HG02938 (cell line): ENCODE results near the gene CCL25.
"Not testable (repeated sequence)": the region's sequence is repeated elsewhere in the genome, so short reads cannot be mapped to it uniquely, and the experiment has no call there.

Experiments
- ATAC-seq: cut with Tn5 transposase; IDR thresholded peaks from one replicate; pipeline ENCODE4 v1.9.1; 2021; ENCODE audit warnings: mild to moderate bottlenecking, moderate library complexity; ENCODE audit not compliant: unreplicated experiment

The CCL25 gene

DNA sequence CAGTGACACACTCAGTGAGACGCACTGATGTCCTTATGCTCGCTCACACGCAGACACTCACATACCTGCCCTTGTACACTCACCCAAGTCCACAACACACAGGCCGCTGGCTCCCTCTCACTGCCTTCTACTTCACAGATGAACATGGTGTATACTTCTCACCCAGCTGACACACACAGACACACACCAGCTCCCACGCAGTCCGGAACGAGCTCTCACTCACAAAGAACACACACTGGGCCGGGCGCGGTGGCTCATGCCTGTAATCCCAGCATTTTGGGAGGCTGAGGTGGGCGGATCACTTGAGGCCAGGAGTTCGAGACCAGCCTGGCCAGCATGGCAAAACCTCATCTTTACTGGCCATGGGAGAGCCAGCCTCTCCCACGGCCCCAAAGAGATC, 31.6 kb downstream of the CCL25 start:
- no peak for ATAC-seq

DNA sequence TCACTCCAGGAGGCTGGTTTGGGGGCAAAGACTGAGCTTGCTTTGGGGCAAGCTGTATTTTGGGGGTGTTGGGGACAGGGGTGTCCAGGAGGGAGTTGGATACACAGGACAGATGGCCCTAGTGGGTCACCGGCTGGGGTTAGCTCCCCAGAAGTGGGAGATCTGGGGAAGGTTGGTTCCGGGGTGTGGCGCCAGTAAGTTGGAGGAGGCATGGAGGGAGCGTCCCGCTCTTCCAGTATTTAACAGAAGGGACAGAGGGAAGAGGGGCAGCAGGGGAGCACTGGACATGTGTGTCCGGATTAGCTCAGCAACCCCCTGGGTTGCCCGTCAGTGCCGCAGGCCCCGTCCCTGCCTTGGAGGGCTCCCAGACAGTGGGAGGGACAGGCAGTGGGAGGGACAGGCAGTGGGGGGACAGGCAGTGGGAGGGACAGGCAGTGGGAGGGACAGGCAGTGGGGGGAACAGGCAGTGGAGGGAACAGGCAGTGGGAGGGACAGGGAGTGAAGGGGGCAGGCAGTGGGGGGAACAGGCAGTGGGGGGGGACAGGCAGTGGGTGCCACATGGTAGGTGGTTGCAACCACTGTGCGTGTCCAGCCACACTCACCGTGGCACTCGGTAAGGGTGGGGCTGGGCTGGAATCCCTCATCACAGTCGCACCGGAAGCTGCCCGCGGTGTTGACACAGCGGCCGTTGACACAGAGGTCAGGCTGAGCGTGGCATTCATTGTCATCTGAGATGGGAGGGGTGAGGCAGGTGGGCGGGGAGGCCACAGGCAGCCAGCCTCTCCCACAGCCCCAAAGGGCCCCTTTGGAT, 33.2 kb downstream of the CCL25 start:
- ATAC-seq: no peak

GRCh38 chr19:8086849-8087248, 34.3 kb downstream of the CCL25 start:
- no peak for ATAC-seq

- ATAC-seq: no peak
Observed at GRCh38 chr19:8087876-8088275, 35.3 kb downstream of the CCL25 start.

GRCh38 chr19:8088752-8089663, 36.4 kb downstream of the CCL25 start:
- ATAC-seq: no peak

GRCh38 chr19:8089664-8090601, 37.4 kb downstream of the CCL25 start:
- no peak for ATAC-seq

DNA sequence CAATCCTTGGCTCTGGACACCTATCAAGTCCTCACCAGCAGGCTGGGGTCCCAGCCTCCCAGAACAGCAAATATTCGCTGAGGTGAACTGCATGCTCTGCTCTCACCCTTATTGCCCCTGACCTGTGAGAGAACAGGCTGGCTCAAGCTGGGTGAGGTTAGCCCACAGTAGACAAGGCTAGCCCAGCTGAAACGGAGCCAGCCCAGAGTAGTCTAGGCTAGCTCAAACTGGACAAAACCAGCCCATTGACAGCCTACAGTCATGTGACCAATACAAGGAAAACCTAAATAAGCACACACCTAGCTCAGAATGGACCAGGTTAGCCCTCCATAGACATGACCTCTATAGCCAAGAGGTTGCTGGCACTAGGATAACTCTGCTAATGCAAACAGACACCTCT, 38.4 kb downstream of the CCL25 start:
- ATAC-seq: no peak

- ATAC-seq: no peak
Observed at GRCh38 chr19:8093740-8094139, 41.2 kb downstream of the CCL25 start.

DNA sequence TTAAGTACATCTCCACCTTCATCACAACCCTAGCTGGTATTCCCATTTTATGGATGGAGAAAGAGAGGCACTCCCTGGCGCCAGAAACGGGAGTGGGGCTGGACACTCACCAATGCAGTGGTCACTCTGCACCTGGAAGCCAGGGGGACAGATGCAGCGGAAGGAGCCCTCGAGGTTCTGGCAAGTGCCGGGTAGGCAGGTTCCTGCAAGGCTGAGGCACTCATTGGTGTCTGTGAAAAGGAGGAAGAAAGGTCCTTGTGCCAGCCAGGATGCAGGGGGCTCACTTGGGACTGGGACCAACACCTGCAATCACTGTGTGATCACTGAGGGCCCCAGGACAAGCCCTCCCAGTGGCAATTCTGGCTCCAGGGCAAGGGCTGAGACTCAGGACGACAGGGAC, 41.8 kb downstream of the CCL25 start:
- no peak for ATAC-seq

DNA sequence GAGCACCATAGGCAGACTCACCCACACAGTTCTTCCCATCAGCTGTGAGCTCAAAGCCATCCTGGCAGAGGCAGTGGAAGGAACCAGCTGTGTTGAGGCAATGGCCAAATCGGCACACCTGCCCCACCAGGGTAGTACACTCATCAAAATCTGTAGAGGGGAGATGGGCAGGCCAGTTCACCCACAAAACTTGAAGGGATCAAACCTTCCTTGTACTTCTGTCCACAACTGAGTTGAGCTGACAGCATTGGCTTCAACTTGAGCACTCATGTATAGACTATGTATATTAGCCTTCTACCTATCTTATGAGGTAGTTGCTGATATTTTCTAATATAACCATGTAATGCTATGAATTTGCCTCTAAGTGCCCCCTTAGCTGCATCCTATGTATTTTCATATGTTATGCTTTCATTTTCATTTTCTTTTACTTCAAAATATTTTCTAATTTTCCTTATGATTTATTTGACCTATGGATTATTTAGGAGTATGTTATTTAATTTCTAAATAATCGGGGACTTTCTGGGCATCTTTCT, 42.9 kb downstream of the CCL25 start:
- no peak for ATAC-seq

GRCh38 chr19:8096071-8096470, 43.5 kb downstream of the CCL25 start:
- no peak for ATAC-seq

DNA sequence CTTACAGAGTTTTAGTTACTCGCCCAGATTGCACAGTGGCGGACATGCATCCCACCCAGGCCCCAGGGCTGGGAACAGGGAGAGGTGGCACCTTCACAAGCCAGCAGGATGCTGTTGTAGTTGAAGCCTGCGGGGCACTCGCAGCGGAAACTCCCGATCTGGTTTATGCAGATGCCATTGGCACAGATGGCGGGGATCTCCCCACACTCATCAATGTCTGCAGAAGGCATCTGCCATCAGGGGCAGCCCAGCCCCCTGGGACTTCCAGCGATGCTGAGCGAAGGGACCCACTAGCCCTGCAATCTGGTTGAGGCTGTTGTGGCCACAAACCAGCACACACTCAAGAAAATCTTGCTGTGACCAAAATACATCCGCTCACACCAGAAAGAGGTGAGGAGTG, 44.6 kb downstream of the CCL25 start:
- ATAC-seq: no peak

GRCh38 chr19:8097681-8098567, 45.4 kb downstream of the CCL25 start:
- no peak for ATAC-seq

- no peak for ATAC-seq
Observed at GRCh38 chr19:8101311-8101710, 48.8 kb downstream of the CCL25 start.

DNA sequence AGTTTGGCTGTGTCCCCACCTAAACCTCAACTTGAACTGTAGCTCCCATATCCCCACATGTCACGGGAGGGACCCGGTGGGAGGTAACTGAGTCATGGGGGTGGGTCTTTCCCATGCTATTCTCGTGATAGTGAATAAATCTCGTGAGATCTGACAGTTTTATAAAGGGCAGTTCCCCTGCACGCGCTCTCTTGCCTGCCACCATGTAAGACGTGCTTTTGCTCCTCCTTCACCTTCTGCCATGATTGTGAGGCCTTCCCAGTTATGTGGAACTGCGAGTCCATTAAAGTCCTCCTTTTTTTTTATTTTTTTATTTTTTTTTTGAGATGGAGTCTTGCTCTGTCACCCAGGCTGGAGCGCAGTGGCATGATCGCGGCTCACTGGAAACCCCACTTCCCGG, 49.4 kb downstream of the CCL25 start:
- not testable (repeated sequence) for ATAC-seq

- ATAC-seq: no peak
Observed at GRCh38 chr19:8105471-8105870, 52.9 kb downstream of the CCL25 start.

DNA sequence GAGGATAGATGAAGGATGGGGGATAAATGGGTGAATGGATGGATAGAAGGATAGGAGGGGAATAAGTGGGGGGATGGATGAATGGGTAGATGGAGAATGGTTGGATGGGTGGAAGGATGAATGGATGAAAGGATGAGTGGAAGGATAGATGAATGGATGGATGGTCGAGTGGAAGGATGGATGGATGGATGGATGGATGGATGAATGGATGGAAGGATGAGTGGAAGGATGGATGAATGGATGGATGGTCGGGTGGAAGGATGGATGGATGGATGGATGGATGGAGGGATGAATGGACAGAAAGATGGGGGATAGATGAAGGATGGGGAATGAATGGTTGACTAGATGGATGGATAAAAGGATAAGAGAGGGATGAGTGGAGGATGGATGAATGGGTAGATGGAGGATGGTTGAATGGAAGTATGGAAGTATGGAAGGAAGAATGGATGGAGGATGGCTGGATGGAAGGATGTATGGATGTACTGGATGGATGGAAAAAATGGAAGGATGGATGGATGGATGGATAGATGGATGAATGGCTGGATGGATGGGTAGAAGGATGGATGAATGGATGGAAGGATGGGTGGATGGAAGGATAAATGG, 54.8 kb downstream of the CCL25 start:
- ATAC-seq: no peak

- ATAC-seq: no peak
Observed at GRCh38 chr19:8108560-8109445, 56.2 kb downstream of the CCL25 start.
